Posterior cingulate gyrus (tissue), 11 donors: ENCODE measurements around the gene SIPA1L3.

ENCODE experiments used
- DNase-seq, 10 donors: peaks; one replicate each; pipeline versions ENCODE4 v3.0.0 to v3.0.0-alpha.2; 2020 to 2021; ENCODE audit warnings: mixed read lengths in 3 of 10
- intact Hi-C: fragments of 100-400 bp; cut with DNase I; formaldehyde crosslinking; loops from one replicate; pipeline ENCODE4 v1.15.1; 2023

Gene SIPA1L3

DNA sequence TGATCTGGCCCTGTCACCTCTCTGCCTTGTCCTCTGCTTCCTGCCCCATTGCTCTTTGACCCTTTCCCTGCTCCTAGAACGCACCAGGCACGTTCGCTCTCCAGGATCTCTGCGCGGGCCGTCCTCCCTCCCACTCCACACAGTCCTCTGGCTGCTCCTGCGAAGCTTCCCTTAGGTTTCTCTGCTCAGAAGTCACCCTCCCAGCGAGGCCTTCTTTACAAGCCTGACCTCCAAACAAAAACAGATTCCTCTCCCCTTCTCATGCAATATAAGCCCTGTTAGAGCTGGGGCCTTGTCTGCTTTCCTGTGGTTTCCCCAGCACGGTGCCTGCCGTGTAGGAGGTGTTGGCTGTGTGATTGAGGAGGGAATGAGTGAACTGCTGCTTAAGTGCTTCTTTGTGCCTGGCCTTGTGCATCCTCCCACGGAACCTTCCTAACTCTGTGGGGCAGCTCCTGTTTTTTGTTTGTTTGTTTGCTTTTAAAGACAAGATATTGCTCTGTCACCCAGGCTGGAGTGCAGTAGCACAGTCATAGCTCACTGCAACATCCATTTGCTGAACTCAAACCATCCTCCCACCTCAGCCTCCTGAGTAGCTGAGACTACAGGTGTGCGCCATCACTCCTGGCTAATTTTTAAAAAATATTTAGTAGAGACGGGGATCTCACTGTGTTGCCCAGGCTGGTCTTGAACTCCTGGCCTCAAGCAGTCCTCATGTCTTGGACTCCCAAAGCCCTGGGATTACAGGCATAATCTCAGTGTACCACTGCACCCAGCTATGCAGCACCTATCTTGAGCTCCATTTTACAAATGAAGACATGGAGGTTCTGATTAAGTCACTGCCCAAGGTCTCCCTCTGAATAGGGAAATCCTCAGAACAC, 82.0 kb downstream of the SIPA1L3 start:
- intact Hi-C loops, result no loop called here
- peak in 3 of 10 donors; percentile 20 to 62 (median 40) for DNase-seq

DNA sequence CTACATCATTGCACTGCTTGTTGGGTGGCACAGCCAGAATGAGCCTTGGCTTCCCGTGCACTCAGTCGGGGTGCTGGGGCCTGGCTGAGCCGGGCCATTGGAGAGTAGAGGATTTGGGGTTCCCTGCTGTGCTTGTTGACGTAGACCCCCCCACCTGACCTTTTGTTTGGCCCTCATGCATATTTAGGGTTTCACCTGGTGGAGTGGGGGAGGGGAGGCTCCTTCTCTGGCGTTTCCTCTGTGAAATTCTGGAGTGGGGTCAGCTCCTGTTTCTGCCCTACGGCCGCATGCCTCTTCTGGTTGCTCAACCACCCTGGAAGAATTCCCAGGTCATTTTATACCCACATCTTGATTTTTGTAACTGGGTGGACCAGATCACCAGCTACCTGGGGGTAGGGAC, 82.8 kb downstream of the SIPA1L3 start:
- intact Hi-C loops, result no loop called here
- peak in 1 of 10 donors; percentile 16 for DNase-seq

DNA sequence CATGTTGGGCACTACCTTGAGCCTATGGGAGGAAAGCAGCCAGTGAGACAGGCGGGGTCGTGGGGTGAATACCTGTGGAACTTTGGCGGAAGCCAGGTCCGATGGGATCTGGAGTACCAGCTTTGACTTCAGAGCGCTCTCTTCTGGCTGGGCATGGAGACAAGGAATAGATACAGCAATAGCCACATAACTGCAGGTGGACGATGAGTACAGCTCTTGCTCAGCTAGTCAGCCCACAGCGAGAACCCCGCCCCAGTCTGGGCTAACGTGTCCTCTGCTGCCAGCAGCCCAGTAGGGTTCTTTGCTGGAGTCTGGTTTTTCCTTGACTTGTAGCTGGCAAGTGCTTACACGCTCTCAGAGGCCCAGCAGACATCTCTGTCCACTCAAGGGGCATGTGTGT, 83.4 kb downstream of the SIPA1L3 start:
- DNase-seq, result peak in 2 of 10 donors; percentile 28 to 62
- intact Hi-C loops, result no loop called here

DNA sequence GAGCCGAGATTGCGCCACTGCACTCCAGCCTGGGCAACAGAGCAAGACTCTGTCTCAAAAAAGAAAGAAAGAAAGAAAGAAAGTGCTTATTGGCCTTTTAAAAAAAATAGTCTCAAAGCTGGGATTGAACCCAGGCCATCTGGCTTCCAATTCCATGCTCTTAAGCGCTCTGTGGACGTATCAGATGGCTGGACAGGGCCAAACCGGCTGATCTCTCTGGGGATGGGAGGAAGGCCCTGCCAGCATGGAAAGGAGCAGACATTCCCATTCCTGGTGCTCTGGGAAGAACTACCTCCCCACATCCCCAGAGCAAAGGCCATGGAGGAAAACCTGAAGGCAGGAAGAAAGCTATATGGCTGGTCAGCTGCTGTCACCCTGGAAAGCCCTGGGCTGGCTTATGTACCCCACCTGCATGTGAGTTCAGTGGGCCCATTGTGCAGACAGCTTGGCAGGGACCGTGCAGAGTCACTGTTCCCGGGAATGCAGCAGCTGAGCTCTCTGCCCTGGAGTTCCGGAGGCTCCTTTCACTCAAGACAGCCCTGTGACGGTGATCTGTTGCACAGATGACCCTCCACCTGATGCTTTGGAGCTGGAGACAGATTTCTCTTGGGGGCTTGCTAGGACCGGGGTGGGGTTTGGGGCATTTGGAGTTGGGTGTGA, 84.3 kb downstream of the SIPA1L3 start:
- peak in 2 of 10 donors; percentile 55 to 59 for DNase-seq
- intact Hi-C loops, result no loop called here

DNA sequence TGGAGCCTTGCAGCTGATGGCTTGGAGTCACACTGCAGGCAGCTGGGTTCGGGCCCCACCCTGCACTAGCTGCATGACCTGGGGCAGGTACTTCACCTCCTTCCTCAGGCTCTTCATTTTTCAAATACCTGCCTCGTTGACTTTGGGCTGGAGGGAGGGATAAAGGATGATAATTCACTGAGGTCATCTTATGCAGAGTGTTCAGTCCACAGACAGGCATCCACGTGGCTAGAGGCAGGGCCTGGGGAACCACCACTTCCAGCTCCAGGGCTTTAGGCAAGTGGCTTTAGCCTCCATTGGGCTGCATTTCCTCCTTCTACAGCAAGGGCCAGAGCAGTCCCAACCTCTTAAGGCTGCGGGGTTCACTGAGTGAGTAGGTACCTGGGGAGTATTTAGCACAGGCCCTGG, 84.8 kb downstream of the SIPA1L3 start:
- peak in 3 of 10 donors; percentile 0 to 40 (median 39) for DNase-seq
- intact Hi-C loops, result no loop called here

DNA sequence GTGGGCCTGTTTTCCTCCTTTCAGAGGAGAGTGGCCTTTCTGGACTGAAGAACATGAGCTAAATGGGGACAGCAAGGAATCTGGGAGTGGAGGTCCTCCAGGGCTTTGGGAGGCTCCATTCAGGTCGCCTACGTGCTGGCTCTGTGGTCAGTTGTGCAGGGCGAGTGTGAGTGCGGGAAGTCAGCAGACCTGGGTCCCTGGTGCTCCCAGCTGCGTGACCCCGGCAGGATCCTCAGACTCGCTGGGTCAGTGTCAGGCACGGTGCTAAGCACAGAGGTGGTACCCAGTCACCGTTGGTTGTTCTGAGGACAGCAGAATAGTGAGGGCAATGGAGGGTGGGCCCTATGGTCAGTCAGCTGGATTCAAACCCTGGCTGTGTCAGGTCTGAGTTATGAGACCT, 85.8 kb downstream of the SIPA1L3 start:
- intact Hi-C loops, result no loop called here
- peak in 3 of 10 donors; percentile 15 to 65 (median 45) for DNase-seq

DNA sequence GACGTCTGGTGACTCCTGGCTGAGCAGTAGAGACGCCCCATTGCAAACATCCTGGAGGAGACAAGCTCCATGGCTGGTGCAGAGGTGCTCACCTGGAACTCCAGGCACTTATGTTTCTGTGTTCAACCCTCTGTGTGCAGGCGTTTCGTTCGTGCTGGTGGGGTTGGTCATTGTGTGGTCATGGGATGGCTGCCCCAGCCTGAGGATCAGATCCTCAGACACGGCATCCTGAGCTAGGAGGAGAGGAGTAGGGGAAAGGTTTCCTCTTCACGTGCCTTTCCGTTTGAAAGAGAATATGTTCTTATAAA, 87.8 kb downstream of the SIPA1L3 start:
- DNase-seq, result peak in 2 of 10 donors; percentile 36 to 63
- intact Hi-C loops, result no loop called here

DNA sequence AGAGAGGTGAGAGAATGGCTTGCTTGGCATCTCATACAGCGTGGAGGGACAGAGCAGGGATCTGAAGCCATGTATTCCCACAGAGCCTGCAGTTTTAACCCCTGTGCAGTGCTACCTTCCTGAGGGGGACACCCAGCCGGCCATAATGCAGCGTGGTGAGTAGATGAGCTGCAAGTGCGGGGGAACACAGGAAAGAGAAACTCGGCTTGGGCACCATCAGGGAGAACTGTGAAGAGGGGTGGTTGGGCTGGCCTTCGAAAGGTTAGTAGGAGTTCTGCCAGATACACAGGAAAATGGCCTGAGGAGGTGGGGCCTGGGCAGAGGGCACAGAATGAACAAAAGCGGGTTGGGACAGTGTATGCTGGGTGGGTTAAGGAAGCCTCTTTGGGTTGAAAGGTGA, 88.3 kb downstream of the SIPA1L3 start:
- intact Hi-C loops, result no loop called here
- DNase-seq, result peak in 3 of 10 donors; percentile 19 to 52 (median 52)

DNA sequence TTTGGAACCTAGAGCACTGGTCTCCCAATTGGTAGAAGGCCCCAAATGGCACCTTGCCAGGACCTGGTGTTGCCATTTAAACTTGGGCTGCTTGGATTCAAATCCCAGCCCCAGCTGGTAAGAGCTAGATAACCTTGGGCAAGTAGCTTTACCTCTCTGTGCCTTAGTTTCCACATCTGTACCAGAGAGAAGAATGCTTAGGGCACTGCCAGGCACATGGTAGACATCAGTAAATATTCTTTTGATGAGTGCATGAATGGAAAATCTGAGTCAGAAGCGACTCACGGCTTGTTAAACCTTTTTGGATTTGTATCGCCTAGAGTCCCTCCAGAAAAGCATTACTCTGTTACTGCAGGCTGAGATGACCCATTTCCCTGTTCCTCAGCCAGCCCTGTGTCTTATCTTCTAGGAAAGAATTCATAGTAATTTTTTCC, 90.9 kb downstream of the SIPA1L3 start:
- intact Hi-C loops, result no loop called here
- peak in 2 of 10 donors; percentile 59 to 67 for DNase-seq

DNA sequence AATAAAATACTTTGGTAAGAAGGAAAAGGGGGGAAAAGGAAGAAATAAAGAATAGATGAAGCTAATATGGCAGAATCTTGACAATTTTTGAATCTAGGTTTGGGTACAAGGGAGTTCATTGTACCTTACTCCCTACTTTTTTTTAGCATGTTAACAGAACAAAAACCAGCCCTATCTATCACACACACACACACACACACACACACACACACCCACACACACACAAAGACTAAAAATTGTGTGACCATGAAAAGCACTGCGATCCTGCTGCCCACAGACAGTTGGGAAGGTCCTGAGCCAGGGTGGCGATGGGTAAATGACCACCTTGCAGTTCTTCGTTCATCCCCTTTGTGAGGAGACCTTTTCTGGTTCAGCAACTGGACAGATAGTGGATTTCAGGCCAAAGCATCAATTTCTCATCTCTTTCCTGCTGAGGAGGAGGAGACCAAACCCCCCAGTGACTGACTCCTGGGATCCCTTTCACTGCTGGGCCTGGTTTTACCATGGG, 91.8 kb downstream of the SIPA1L3 start:
- intact Hi-C loops, result no loop called here
- no peak for DNase-seq

DNA sequence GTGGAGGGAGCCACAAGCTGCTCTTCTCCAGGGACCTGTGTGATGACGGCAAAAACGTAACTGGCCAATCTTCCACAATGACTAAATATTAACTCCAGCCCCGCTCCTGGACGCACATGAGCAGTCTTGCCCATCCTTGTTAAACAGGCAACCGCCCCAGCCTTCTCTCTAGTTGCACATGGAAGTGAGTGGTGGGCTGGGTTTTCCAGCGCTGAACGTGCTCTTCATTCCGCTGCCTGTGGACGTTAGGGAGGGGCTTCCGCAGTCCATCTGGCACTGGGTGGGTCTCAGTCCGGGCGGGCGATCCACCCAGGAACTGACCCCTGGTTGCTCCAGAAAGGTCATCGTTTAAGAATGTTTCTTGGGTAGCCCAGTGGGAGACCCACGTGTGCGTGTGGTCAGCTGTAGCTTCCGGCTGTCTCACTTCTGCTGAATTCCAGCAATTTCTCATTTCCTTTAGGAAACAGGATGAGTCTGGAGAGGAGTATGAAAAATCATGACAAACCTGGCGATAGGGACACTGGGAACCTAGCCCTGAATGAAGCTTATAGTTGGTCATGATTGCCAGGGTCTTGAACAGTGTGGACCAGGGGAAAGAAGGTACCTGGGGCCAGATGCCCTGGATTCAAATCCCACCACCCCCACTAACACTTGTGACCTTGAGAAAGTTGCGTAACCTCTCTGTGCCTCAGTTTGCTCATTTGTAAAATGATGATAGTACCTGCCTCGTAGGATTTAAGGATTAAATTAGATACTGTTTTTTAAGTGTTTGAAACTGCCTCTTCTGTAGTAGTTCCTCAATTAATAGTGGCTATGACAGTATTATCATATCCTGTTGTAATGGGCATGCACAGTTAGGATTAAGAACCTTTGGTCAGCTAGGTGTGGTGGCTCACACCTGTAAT, 92.6 kb downstream of the SIPA1L3 start:
- intact Hi-C loops, result no loop called here
- peak in 3 of 10 donors; percentile 30 to 50 (median 47) for DNase-seq

DNA sequence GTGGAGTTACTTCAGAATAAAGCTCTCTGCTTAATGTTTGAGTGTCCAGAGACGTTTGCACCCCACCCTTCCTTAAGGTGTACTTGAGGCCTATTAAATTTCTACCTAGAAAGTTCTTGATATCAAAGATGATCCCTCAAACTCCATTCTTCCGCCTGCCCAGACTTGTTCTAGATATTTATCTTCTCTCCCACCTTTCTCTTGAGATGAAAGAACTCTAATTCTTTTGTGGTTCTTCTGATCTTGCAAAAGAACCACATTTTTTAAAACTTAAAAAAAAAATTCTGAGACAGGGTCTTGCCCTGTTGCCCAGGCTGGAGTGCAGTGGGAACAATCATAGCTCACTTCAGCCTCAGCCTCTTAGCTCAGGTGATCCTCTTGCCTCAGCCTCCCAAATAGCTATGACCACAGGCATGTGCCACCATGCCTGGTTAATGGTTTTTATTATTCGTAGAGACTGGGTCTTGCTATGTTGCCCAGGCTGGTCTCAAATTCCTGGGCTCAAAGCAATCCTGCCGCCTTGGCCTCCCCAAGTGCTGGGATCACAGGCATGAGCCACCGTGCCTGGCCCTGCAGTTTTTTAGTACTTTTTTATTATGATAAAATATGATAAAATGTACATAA, 94.3 kb downstream of the SIPA1L3 start:
- peak in 3 of 10 donors; percentile 10 to 51 (median 34) for DNase-seq
- intact Hi-C loops, result no loop called here

DNA sequence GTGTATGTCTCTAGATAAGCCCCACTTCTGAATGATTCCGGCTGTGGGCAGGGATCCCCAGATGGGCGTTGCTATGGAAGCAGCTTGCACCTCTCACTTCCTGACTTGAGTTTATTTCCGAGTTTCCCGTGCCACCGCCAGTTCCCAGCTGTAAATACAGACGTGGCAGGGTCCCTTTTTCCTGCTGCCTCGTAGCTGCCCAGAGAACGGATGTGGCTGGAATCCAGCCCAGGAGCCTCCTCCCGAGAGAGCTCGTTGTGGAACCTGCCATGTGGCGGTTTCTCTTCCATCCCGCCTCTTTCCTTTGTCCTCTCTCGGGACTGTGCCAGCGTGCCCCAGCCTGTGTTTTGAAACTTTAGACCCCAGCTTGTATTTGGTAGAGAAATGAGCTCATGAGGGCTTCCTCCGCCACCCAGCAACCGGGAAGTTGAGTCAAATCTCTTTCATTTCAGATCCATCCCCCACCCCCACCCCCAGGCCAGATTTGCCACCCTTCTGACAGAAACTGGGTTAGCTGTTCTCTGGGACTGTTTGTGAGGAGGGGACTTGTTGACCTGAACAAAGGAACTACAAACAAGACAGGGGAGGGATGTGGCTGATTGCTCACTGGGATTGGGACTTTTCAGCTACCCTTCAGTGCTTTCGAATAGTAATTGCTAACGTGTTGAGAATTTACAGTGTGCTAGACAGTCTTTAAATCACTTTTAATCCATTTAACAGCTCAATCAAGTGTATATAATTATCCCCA, 96.6 kb downstream of the SIPA1L3 start:
- intact Hi-C loops, result loop anchor here (2.0 kb wide), 1 partner anchor 97 kb away; the partner anchor contains the start of genes SIPA1L3 and WDR87

DNA sequence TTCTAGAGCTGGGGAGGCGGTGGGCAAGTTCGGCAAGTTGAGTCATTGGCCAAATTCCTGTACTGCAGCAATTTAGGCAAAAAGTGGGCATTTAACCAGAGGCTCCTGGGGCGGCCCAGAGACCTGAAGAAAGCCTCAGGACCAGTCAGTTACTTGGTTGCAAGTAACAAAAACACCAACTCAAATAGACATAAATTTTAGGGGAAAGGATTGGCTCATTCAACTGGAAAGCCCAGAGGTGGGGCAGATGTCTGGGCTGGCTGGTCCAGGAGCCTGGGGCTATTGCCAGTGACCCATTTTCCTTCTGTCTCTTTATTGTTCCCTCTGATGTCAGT, 97.1 kb downstream of the SIPA1L3 start:
- peak in 1 of 10 donors; percentile 78 for DNase-seq
- intact Hi-C loops, result loop anchor here (2.0 kb wide), 1 partner anchor 97 kb away; the partner anchor contains the start of genes SIPA1L3 and WDR87

More for the DNA sequence above, 96.6 kb downstream of the SIPA1L3 start:
- peak; percentile 39 to 95 (median 60) for DNase-seq

DNA sequence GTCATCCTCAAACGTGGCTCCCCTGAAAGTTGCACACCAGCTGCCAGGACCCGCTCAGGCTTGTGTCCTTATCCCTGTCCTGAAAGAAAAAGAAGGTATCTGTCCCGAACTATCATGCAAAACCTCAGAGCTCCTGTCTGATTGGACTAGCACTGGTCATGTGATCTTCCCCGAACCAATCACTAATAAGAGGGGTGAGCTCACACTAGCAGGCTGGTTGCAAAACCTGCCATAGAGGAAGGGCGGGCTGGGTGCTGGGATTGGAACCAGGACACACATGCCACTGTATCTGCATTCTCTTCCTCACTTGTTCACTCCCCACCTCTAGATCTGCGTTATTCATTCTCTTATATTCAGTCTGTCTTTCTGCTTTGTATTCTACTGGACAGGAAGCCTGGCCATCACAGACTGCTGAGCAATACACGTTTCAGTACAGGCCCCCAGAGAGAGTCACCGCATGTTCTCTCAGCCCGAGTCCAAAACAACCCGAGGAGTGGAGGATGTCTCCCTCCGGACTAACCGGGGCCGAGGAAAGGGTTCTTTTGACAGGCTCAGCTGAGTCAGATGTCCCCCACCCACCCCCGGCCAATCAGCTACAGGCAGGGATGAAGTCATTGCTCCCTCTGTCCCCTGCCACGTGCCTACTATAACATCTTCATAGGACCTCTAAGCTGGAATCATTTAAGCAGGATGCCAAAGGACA, 97.7 kb downstream of the SIPA1L3 start:
- peak; percentile 77 to 98 (median 88) for DNase-seq

DNA sequence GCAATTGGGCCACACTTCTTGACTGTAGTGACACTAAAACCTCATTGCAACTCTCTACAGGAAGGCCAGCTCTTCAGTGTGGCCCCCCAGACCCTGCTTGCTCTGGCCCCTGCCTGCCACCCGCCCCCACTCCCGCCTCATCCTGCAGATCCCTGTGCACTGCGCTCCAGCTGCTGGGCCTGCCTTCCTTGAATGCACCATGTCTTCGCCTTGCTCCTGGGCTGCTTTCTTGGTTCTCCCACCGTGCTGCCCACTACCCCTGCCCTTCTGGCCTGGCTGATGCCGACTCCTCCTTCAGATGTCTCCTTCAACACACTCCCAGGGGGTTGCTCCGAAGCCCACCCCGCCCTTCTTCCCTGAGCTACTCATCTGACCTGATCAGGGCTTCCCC, 98.2 kb downstream of the SIPA1L3 start:
- peak in 2 of 10 donors; percentile 71 to 76 for DNase-seq
- intact Hi-C loops, result loop anchor here (2.0 kb wide), 1 partner anchor 98 kb away; the partner anchor contains the start of genes SIPA1L3 and WDR87

More for the DNA sequence above, 97.7 kb downstream of the SIPA1L3 start:
- intact Hi-C loops, result loop anchor here (2.0 kb wide), 1 partner anchor 98 kb away; the partner anchor contains the start of genes SIPA1L3 and WDR87

DNA sequence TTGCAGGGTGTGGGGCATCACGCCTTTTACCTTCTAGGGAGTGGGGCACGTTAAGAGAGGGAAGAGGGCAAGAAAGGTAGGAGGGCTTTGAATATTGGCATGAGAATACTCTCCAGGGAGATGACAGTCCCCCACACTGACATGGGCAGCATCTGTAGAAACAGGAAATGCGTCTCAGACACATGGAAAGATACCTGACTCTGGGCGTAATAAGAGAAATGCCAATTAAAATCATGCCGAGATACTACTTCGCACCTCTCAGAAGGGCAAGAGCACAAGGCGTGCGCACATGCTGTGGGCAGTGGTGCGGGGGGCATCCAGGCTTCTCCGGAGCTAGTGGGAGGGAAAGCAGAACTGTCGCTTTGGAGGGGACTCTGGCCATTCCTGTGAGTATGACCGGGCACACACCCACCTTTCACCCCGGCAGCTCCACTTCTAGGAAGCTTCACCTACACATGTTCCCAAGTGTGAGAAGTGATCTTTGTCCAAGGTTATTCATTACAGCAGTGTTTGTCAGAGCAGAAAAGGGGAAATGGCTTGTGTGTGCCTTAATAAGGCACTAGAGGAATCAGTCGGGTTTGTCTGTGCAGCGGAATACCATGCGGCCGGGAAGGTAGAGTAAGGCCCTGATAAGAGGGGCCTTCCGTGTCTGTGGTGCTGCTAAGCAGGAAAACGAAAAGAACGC, 99.5 kb downstream of the SIPA1L3 start:
- intact Hi-C loops, result no loop called here

More for the DNA sequence above, 99.5 kb downstream of the SIPA1L3 start:
- peak in 2 of 10 donors; percentile 37 to 39 for DNase-seq
